Testis (tissue), 2 donors: ENCODE results near the gene SH2D3C.

Experiments used
- POLR2A ChIP-seq: fragments of 450-650 bp; IDR thresholded peaks from one replicate; pipeline ENCODE4 v1.6.1; 2017; ENCODE audit warnings: antibody characterized with exemption, mild to moderate bottlenecking, moderate library complexity
- TF ChIP-seq, protein P1 (sequence below), 3 experiments: fragments of 450-650 bp in 2 of 3; fragments of 200-600 bp in 1 of 3; sonication (generic) in 1 of 3; IDR thresholded peaks; one replicate each; pipeline ENCODE4 v1.5.1; 2016 to 2019; ENCODE audit warnings: antibody characterized with exemption in 3 of 3, mild to moderate bottlenecking in 2 of 3, moderate library complexity in 1 of 3

DNA sequence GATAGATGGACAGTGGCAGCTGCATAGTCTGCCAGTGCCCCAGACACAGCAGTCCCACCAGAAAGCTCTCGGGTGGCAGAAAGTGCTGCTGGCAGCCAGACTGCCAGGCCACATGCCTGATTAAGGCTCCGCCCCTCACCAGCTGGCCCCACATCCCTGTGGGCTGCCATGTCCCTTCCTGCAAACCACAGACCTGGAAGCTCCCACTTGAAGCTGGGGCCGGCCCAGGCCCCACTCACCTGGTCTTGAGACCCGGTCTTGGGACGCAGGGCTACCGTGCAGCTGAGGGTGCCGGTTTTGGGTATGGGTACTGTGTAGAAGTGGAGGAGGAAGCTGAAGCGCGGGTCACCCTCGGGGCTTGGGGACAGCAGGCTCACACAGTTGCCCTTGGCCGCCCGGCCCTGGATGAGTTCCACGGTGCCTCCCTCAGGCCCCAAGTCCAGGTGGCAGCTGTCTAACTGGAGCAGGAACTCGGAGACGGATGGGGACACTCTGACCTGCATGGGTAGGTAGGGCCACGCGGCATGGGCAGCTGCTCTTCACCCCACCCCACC lies 39.5 kb upstream of the SH2D3C start:
- TF ChIP-seq, protein P1, sequence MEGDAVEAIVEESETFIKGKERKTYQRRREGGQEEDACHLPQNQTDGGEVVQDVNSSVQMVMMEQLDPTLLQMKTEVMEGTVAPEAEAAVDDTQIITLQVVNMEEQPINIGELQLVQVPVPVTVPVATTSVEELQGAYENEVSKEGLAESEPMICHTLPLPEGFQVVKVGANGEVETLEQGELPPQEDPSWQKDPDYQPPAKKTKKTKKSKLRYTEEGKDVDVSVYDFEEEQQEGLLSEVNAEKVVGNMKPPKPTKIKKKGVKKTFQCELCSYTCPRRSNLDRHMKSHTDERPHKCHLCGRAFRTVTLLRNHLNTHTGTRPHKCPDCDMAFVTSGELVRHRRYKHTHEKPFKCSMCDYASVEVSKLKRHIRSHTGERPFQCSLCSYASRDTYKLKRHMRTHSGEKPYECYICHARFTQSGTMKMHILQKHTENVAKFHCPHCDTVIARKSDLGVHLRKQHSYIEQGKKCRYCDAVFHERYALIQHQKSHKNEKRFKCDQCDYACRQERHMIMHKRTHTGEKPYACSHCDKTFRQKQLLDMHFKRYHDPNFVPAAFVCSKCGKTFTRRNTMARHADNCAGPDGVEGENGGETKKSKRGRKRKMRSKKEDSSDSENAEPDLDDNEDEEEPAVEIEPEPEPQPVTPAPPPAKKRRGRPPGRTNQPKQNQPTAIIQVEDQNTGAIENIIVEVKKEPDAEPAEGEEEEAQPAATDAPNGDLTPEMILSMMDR (IDR thresholded peaks at IDR 0.05) = no peak
- no peak for TF ChIP-seq POLR2A
